ENCODE data around the gene HDAC3. TPM values are rescaled to one million over a fixed set of nuclear protein-coding genes. Genes with fewer than 3 reads are reported as not detected.

Gene HDAC3
- total and polyA plus RNA-seq, 4 donors = 35.1 to 62.5 (median 46.7) TPM

DNA sequence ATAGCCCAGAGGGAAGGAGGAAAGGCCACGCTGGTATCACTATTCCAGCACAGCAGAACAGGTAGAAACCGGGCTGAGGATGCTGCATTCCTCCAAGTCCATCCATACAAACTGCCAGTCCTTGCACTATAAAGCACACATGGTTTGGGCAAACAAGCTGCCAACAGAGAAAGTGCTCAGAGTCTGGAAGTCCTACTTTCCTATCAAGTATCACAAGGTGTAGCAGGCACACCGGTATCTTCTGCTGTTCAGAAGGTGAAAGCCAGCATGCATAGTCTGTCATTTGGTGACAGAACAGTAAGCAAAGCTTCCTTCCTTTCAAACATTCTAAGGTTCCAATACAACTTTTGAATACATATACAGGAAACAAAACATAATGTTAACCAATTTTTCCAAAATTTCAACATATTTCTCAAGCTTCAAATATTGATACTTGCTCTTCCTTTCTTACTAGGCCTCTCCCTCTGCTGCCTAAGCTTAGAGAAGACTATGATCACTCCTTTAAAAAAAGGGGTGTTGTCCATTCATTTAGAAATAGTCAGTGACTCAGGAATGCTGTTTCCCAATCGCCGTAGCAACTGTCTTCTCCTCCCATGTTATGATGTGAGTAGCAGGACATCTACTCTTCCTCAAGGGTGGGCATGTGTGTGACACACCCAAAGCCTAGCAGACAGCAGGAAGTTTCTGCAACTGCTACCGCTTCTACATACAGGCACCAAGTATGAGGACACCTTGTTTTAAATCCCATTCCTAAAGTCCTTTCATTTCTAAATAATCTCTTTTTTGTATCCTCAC lies 32.5 kb downstream of the HDAC3 start:
- ATAC-seq (ENCODE audit: insufficient read depth, low FRiP score) = peak; percentile 78
- TF ChIP-seq, protein P1, sequence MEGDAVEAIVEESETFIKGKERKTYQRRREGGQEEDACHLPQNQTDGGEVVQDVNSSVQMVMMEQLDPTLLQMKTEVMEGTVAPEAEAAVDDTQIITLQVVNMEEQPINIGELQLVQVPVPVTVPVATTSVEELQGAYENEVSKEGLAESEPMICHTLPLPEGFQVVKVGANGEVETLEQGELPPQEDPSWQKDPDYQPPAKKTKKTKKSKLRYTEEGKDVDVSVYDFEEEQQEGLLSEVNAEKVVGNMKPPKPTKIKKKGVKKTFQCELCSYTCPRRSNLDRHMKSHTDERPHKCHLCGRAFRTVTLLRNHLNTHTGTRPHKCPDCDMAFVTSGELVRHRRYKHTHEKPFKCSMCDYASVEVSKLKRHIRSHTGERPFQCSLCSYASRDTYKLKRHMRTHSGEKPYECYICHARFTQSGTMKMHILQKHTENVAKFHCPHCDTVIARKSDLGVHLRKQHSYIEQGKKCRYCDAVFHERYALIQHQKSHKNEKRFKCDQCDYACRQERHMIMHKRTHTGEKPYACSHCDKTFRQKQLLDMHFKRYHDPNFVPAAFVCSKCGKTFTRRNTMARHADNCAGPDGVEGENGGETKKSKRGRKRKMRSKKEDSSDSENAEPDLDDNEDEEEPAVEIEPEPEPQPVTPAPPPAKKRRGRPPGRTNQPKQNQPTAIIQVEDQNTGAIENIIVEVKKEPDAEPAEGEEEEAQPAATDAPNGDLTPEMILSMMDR (IDR thresholded peaks at IDR 0.05; ENCODE audit: control extremely low read depth, extremely low read depth) = no peak
- peak; percentile 22 to 58 (median 49) for DNase-seq
- H3K9me3 ChIP-seq (ENCODE audit: control insufficient read depth in 4 of 4, insufficient read depth in 3 of 4, low read length in 3 of 4) = no peaks in the 10 kb centered on the region
- H3K27me3 ChIP-seq (ENCODE audit: control insufficient read depth in 3 of 3, insufficient read depth in 3 of 3, low read length in 2 of 3) = no peaks in the 10 kb centered on the region
- peaks cover 0 to 44% (median 7%) of the 10 kb centered on the region in 5 donors for H3K4me1 ChIP-seq (ENCODE audit: control insufficient read depth in 5 of 5, insufficient read depth in 5 of 5, low read length in 5 of 5)
- H3K27ac ChIP-seq (ENCODE audit: low read depth in 1 of 2, low read length in 1 of 2) = peak overlapping the region; percentile 59 to 91
- no peak overlapping the region for H3K4me3 ChIP-seq
- H3K36me3 ChIP-seq (ENCODE audit: control insufficient read depth in 4 of 4, insufficient read depth in 4 of 4, low read length in 4 of 4) = no peaks in the 10 kb centered on the region
- 32 to 45% methylated on average over 6 of the region's 6 CpGs for WGBS, 2 donors
- H3K9ac ChIP-seq (ENCODE audit: insufficient read depth in 1 of 2, low read length in 2 of 2) = peak overlapping the region in 1 of 2 donors; percentile 19

DNA sequence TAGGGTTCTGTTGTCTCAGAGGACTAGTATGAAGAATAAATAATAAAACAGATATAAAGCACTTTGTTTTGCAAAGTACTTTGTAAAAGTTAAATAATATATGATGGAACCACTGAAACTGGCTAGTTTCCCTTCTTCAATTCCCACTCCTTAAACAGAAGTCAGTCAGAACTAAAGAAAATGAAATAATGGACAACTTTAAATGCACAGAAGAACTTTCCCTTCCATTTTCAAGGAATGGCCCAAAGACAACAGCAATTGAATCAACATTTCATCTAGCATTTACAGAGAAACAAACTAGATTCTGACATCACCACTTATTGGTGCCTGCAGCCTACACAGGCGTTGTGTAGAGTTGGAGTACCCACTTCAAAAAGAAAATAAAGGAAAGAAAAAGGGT lies 34.0 kb downstream of the HDAC3 start:
- DNase-seq = no peak
- H3K27ac ChIP-seq (ENCODE audit: low read depth in 1 of 2, low read length in 1 of 2) = peak overlapping the region in 1 of 2 donors; percentile 2

DNA sequence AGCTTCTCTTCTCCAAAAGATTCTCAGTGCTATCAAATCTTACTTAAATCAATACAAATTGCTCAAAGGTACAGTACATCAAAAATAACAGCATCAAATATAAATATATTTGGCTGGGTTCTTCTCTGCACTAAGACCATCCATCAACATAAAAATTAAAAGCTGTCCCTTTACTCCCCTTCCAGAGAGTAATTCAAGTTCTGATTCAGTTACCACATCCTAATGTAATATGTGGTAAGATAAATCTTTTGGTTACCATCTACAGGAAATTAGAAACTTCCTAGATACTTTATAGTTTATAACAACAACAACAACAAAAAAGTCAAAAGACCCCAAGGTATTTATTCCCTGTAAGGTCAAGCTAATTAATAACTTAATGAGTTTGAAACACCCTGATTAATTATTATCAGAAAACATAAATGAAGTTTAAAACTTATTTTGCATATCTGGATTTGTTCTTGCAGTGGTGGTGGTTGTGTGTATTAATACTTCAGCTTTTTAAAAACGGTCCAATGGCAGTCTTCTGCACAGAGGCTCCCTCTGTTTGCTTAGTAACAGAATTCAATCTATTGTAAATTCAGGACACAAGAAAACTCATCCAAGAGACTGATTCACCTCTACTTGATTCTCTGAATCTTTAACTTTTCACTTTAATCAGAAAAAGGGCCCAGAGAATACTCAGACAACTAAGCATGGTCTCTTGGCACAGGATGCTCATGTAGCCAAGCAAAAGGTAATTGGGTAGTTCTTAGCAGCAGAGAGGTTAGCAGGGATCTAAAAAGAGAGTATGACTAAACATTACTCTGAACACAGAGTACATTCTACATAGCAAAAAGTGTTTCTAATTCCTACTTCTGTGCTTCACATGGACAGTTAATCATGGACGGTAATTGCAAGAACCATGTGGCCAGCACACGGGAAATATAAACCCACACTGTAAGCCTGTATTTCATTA lies 38.0 kb downstream of the HDAC3 start:
- TF ChIP-seq, protein P1 (IDR thresholded peaks at IDR 0.05; ENCODE audit: control extremely low read depth, extremely low read depth) = no peak
- H3K4me1 ChIP-seq (ENCODE audit: control insufficient read depth in 5 of 5, insufficient read depth in 5 of 5, low read length in 5 of 5) = peaks cover 0 to 35% (median 0%) of the 10 kb centered on the region in 5 donors
- no peaks in the 10 kb centered on the region for H3K27me3 ChIP-seq (ENCODE audit: control insufficient read depth in 3 of 3, insufficient read depth in 3 of 3, low read length in 2 of 3)
- ATAC-seq (ENCODE audit: insufficient read depth, low FRiP score) (no peak), DNase-seq (no peak)
- WGBS, 2 donors = 36 to 55% methylated on average over 3 of the region's 3 CpGs
- no peaks in the 10 kb centered on the region for H3K36me3 ChIP-seq (ENCODE audit: control insufficient read depth in 4 of 4, insufficient read depth in 4 of 4, low read length in 4 of 4)
- no peak overlapping the region for H3K9ac ChIP-seq (ENCODE audit: insufficient read depth in 1 of 2, low read length in 2 of 2)
- peak overlapping the region in 1 of 2 donors; percentile 99 for H3K27ac ChIP-seq (ENCODE audit: low read depth in 1 of 2, low read length in 1 of 2)
- H3K4me3 ChIP-seq = no peak overlapping the region
- H3K9me3 ChIP-seq (ENCODE audit: control insufficient read depth in 4 of 4, insufficient read depth in 3 of 4, low read length in 3 of 4) = no peaks in the 10 kb centered on the region

More for the DNA sequence above, 34.0 kb downstream of the HDAC3 start:
- H3K4me1 ChIP-seq (ENCODE audit: control insufficient read depth in 5 of 5, insufficient read depth in 5 of 5, low read length in 5 of 5) = peaks cover 0 to 39% (median 7%) of the 10 kb centered on the region in 5 donors
- no peaks in the 10 kb centered on the region for H3K36me3 ChIP-seq (ENCODE audit: control insufficient read depth in 4 of 4, insufficient read depth in 4 of 4, low read length in 4 of 4)
- no peaks in the 10 kb centered on the region for H3K9me3 ChIP-seq (ENCODE audit: control insufficient read depth in 4 of 4, insufficient read depth in 3 of 4, low read length in 3 of 4)
- ATAC-seq (ENCODE audit: insufficient read depth, low FRiP score) = no peak
- H3K9ac ChIP-seq (ENCODE audit: insufficient read depth in 1 of 2, low read length in 2 of 2) = no peak overlapping the region
- no peaks in the 10 kb centered on the region for H3K27me3 ChIP-seq (ENCODE audit: control insufficient read depth in 3 of 3, insufficient read depth in 3 of 3, low read length in 2 of 3)
- WGBS, 2 donors = 62 to 87% methylated on average over 1 of the region's 1 CpG
- TF ChIP-seq, protein P1 (IDR thresholded peaks at IDR 0.05; ENCODE audit: control extremely low read depth, extremely low read depth) = no peak
- H3K4me3 ChIP-seq = no peak overlapping the region
